ENCODE data around the gene TFIP11. TPM values are rescaled to one million over a fixed set of nuclear protein-coding genes. Genes with fewer than 3 reads are reported as not detected.

The TFIP11 gene
- polyA plus RNA-seq, 1 experiment: 34.7 TPM

- no peak for TF ChIP-seq CTCF (IDR thresholded peaks at IDR 0.05; ENCODE audit: insufficient read depth, low read depth, low read length)
- POLR2A ChIA-PET: no interaction called here
- DNase-seq (ENCODE audit: low read depth): no peak
- no peaks in the 10 kb centered on the region for H3K36me3 ChIP-seq (ENCODE audit: control insufficient read depth, insufficient read depth, low read length)
- no peak overlapping the region for H3K4me3 ChIP-seq (ENCODE audit: low read depth, low read length)
- CTCF ChIA-PET: no interaction called here
- no peaks in the 10 kb centered on the region for H3K27me3 ChIP-seq (ENCODE audit: control insufficient read depth, insufficient read depth, low read length)
Observed at GRCh38 chr22:26556904-26557303, 44.6 kb upstream of the TFIP11 start.

DNA sequence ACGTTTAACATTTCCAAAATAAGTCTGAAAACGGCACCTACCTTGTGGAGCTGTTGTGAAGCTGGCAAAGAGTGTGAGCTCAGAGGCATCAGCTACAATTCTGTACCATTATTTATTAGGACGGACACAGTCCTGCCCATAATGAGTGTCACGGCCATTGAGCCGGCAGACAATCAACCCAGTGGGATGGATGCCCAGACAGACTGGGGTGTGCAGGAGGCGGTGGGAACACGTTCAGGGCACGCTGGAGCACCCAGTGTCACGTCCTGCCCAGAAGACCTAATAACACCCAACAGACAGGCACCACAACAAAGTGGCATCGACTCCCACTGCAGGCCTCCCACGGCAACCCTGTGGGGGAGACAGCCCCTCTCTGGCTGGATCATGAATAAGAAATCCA is 43.2 kb upstream of the TFIP11 start:
- POLR2A ChIA-PET: no interaction called here
- CTCF ChIA-PET: interaction anchor here (1.3 to 1.5 kb wide), 3 partner anchors 9 to 17 kb away, joined by 3 to 4 read pairs (median 3); no protein-coding TSS in a partner anchor
- Histone ChIP-seq H3K27me3 (ENCODE audit: control insufficient read depth, insufficient read depth, low read length) (no peaks in the 10 kb centered on the region), H3K36me3 (ENCODE audit: control insufficient read depth, insufficient read depth, low read length) (no peaks in the 10 kb centered on the region), H3K4me3 (ENCODE audit: low read depth, low read length) (no peak overlapping the region)
- no peak for DNase-seq (ENCODE audit: low read depth)
- TF ChIP-seq CTCF (IDR thresholded peaks at IDR 0.05; ENCODE audit: insufficient read depth, low read depth, low read length): no peak

DNA sequence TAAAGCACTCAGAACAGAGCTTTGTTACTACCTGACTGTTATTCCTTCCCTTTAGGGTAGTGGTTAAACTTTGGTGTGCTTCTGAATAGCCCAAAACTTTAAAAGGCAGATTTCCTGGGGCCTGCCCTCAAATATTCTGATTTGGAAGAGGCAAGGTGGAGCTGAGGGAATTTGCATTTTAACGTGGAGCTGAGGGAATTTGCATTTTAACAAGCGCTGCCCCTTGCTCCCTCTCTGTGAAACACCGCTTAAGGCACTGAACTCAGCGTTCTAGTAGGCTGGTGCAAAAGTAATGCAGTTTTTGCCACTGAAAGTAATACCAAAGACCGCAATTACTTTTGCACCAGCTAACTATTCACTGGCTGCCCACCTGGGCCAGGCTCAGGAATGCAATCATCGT is 42.7 kb upstream of the TFIP11 start:
- POLR2A ChIA-PET: no interaction called here

GRCh38 chr22:26553056-26553752 is 40.9 kb upstream of the TFIP11 start:
- no peak for TF ChIP-seq CTCF (IDR thresholded peaks at IDR 0.05; ENCODE audit: insufficient read depth, low read depth, low read length)
- ChIA-PET CTCF (interaction anchor here (0.5 to 1.0 kb wide), 2 partner anchors 20 to 32 kb away, joined by 4 to 5 read pairs; no protein-coding TSS in a partner anchor), POLR2A (interaction anchor here (0.7 kb wide), 1 partner anchor 27 kb away, joined by 17 read pairs; no protein-coding TSS in a partner anchor)
- Histone ChIP-seq H3K4me3 (ENCODE audit: low read depth, low read length) (no peak overlapping the region), H3K27me3 (ENCODE audit: control insufficient read depth, insufficient read depth, low read length) (no peaks in the 10 kb centered on the region), H3K36me3 (ENCODE audit: control insufficient read depth, insufficient read depth, low read length) (no peaks in the 10 kb centered on the region)
- peak; percentile 46 for DNase-seq (ENCODE audit: low read depth)

More for the DNA sequence above, 42.7 kb upstream of the TFIP11 start:
- TF ChIP-seq CTCF (IDR thresholded peaks at IDR 0.05; ENCODE audit: insufficient read depth, low read depth, low read length): no peak
- no peaks in the 10 kb centered on the region for H3K36me3 ChIP-seq (ENCODE audit: control insufficient read depth, insufficient read depth, low read length)
- no peak for DNase-seq (ENCODE audit: low read depth)
- no peaks in the 10 kb centered on the region for H3K27me3 ChIP-seq (ENCODE audit: control insufficient read depth, insufficient read depth, low read length)
- H3K4me3 ChIP-seq (ENCODE audit: low read depth, low read length): no peak overlapping the region
- CTCF ChIA-PET: interaction anchor here (1.3 to 1.5 kb wide), 3 partner anchors 9 to 17 kb away, joined by 3 to 4 read pairs (median 3); no protein-coding TSS in a partner anchor

- no peaks in the 10 kb centered on the region for H3K27me3 ChIP-seq (ENCODE audit: control insufficient read depth, insufficient read depth, low read length)
- POLR2A ChIA-PET: interaction anchor here (0.7 kb wide), 1 partner anchor 27 kb away, joined by 17 read pairs; no protein-coding TSS in a partner anchor
- DNase-seq (ENCODE audit: low read depth): no peak
- H3K36me3 ChIP-seq (ENCODE audit: control insufficient read depth, insufficient read depth, low read length): no peaks in the 10 kb centered on the region
- H3K4me3 ChIP-seq (ENCODE audit: low read depth, low read length): no peak overlapping the region
- TF ChIP-seq CTCF (IDR thresholded peaks at IDR 0.05; ENCODE audit: insufficient read depth, low read depth, low read length): no peak
- CTCF ChIA-PET: interaction anchor here (0.8 kb wide), 1 partner anchor 126 kb away, joined by 3 read pairs; no protein-coding TSS in a partner anchor
Observed at GRCh38 chr22:26552466-26552865, 40.2 kb upstream of the TFIP11 start.
